H4 (cell line): Measurements from ENCODE around the gene PRDM11. TPM values are rescaled to one million over a fixed set of nuclear protein-coding genes. Genes with fewer than 3 reads are reported as not detected.

Experiments
- total RNA-seq: library from RNA; depleted of rRNA; stranded (reverse); fragments of >200 nt; shearing (Covaris generic); gene quantifications from 2 replicates; pipeline ENCODE4 v1.2.3, GENCODE V29; 2014; rRNA removed

Gene PRDM11
- total RNA-seq, 1 experiment from 2014 or later: 6.7 TPM

Other genes with a start within 250 kb of the PRDM11 start
- gene TP53I11, start 195.8 kb upstream of the PRDM11 start, total RNA-seq: 10.4 and 13.5 TPM in 2 replicates
- gene SYT13, start 139.7 kb downstream of the PRDM11 start, total RNA-seq: 0.06 TPM in 1 of 2 replicates, not detected in the other